ENCODE results near the gene UAP1L1. TPM values are rescaled to one million over a fixed set of nuclear protein-coding genes. Genes with fewer than 3 reads are reported as not detected.
A peak's percentile ranks its signal among the peaks of the same experiment; 100 is the strongest.

UAP1L1 gene
- total RNA-seq, 1 donor from 2014 or later, result 11.5 TPM

DNA sequence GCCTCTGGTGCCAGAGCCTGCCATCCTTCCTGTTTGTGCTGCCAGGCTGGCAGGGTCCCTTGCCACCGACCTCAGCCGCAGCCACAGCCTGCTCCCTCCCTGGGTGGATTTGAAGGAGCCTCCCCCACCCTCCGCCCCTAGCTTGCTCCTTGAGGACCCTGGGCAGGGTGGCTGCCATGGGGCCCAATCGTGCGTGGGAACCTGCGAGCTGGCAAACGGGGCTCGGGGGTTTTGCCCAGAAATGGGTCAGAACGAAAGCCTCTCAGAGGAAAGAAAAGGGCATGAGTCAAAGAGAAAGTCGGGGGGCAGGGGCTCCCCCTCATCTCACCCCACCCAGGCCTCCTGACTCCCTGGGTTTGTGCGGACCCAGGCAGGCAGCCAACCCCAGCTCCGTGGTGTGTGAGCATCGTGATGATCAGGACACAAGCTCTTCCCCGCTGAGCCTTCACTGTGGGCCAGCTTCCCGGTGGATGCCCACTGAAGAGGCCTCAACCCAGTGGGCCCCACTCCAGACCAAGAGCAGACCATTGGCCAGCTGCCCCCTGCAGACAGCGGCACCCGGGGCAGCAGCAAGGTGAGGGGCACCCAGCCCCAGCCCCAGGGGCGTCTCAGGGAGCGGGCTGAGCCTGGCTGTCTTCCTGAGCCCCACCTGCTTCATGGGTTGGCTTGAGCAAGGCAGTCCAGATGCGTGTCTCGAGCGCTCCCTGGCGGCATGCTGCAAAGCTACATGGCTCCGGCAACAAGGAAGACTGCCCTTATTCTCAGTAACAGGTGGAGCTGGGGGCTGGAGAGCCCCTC is 42.4 kb upstream of the UAP1L1 start:
- Histone ChIP-seq H3K9me3 (replicated peaks) (no peaks in the 10 kb centered on the region), H3K4me1 (peaks cover 16% of the 10 kb centered on the region), H3K27me3 (ENCODE audit: low read depth) (no peaks in the 10 kb centered on the region), H3K36me3 (peaks cover 18% of the 10 kb centered on the region), H3K27ac (replicated peaks) (peak overlapping the region; percentile 36), H3K4me3 (peak overlapping the region; percentile 25)
- intact Hi-C loops (cut with micrococcal nuclease), result loop anchor here (5.0 kb wide), 1 partner anchor 248 kb away; no protein-coding TSS in a partner anchor
- TF ChIP-seq, protein P1, sequence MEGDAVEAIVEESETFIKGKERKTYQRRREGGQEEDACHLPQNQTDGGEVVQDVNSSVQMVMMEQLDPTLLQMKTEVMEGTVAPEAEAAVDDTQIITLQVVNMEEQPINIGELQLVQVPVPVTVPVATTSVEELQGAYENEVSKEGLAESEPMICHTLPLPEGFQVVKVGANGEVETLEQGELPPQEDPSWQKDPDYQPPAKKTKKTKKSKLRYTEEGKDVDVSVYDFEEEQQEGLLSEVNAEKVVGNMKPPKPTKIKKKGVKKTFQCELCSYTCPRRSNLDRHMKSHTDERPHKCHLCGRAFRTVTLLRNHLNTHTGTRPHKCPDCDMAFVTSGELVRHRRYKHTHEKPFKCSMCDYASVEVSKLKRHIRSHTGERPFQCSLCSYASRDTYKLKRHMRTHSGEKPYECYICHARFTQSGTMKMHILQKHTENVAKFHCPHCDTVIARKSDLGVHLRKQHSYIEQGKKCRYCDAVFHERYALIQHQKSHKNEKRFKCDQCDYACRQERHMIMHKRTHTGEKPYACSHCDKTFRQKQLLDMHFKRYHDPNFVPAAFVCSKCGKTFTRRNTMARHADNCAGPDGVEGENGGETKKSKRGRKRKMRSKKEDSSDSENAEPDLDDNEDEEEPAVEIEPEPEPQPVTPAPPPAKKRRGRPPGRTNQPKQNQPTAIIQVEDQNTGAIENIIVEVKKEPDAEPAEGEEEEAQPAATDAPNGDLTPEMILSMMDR (IDR thresholded peaks at IDR 0.05; ENCODE audit: borderline replicate concordance), result peak; percentile 93
- peak; percentile 77 for DNase-seq

- Histone ChIP-seq H3K4me1 (peaks cover 17% of the 10 kb centered on the region), H3K4me3 (no peak overlapping the region), H3K9me3 (replicated peaks) (no peaks in the 10 kb centered on the region), H3K27me3 (ENCODE audit: low read depth) (no peaks in the 10 kb centered on the region), H3K36me3 (peaks cover 24% of the 10 kb centered on the region), H3K27ac (replicated peaks) (no peak overlapping the region)
- no peak for DNase-seq
- TF ChIP-seq, protein P1 (IDR thresholded peaks at IDR 0.05; ENCODE audit: borderline replicate concordance), result no peak
- intact Hi-C loops (cut with micrococcal nuclease), result loop anchor here (5.0 kb wide), 1 partner anchor 248 kb away; no protein-coding TSS in a partner anchor
These were observed 41.8 kb upstream of the UAP1L1 start for GRCh38 chr9:137035507-137035834.

DNA sequence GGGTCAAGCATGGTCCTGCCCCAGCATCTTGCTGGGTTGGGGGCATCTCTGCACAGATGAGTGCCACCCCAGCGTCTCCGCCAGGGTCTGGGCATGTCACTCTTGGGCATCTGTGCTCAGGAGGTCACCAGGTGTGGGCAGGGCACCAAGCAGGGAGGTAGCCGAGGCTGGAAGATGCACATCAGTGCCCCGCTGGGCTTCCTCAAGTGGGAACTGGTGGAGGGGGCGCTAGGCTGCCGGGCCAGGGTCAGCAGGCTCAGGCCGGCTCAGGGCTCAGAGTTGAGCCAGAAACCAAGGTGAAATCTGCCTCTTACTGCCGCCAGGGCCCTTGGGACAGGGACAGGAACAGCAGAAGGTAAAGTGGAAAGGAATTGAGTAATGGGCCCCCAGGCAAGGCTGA is 41.4 kb upstream of the UAP1L1 start:
- Histone ChIP-seq H3K4me1 (peaks cover 22% of the 10 kb centered on the region), H3K27me3 (ENCODE audit: low read depth) (no peaks in the 10 kb centered on the region), H3K9me3 (replicated peaks) (no peaks in the 10 kb centered on the region), H3K4me3 (no peak overlapping the region), H3K27ac (replicated peaks) (no peak overlapping the region), H3K36me3 (peaks cover 28% of the 10 kb centered on the region)
- no peak for DNase-seq
- TF ChIP-seq, protein P1 (IDR thresholded peaks at IDR 0.05; ENCODE audit: borderline replicate concordance), result no peak
- intact Hi-C loops (cut with micrococcal nuclease), result loop anchor here (5.0 kb wide), 1 partner anchor 249 kb away; no protein-coding TSS in a partner anchor

DNA sequence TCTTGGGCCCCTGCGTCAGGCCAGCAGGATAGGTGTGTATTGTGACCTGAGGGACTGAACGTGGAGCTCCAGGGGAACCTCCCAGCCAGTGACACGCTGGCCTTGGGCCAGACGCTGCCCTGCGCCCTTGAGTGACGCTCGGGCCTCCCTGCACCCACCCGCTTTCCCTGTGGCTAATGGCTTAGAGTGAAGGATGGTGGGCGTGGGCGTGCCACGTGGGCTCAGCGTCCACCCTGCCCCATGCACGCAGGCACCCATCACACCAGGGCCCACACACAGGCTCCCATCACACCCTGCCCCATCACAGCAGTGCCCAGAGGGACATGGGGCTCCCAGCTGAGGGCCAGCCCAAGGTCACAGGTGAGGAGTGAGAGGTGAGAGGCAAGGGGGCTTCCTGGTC is 40.3 kb upstream of the UAP1L1 start:
- intact Hi-C loops (cut with micrococcal nuclease), result loop anchor here (5.0 kb wide), 1 partner anchor 250 kb away; no protein-coding TSS in a partner anchor
- H3K9me3 ChIP-seq (replicated peaks), result no peaks in the 10 kb centered on the region
- H3K4me1 ChIP-seq, result peaks cover 33% of the 10 kb centered on the region
- H3K27ac ChIP-seq (replicated peaks), result no peak overlapping the region
- TF ChIP-seq, protein P1 (IDR thresholded peaks at IDR 0.05; ENCODE audit: borderline replicate concordance), result no peak
- no peak overlapping the region for H3K4me3 ChIP-seq
- peaks cover 38% of the 10 kb centered on the region for H3K36me3 ChIP-seq
- no peaks in the 10 kb centered on the region for H3K27me3 ChIP-seq (ENCODE audit: low read depth)
- DNase-seq, result no peak

GRCh38 chr9:137037483-137037882 is 39.8 kb upstream of the UAP1L1 start:
- intact Hi-C loops (cut with micrococcal nuclease), result loop anchor here (5.0 kb wide), 1 partner anchor 250 kb away; no protein-coding TSS in a partner anchor

More at GRCh38 chr9:137037483-137037882, 39.8 kb upstream of the UAP1L1 start:
- peaks cover 37% of the 10 kb centered on the region for H3K4me1 ChIP-seq
- no peak for DNase-seq
- peaks cover 39% of the 10 kb centered on the region for H3K36me3 ChIP-seq
- no peak overlapping the region for H3K4me3 ChIP-seq
- no peaks in the 10 kb centered on the region for H3K9me3 ChIP-seq (replicated peaks)
- H3K27ac ChIP-seq (replicated peaks), result no peak overlapping the region
- TF ChIP-seq, protein P1 (IDR thresholded peaks at IDR 0.05; ENCODE audit: borderline replicate concordance), result no peak
- no peaks in the 10 kb centered on the region for H3K27me3 ChIP-seq (ENCODE audit: low read depth)

All from left ventricle myocardium inferior (tissue), 1 donor.